Astrocyte (in vitro differentiated cells and primary cell): ENCODE data around the gene IL17RD. TPM values are rescaled to one million over a fixed set of nuclear protein-coding genes. Genes with fewer than 3 reads are reported as not detected.

Experiments used
- DNase-seq: peaks from one replicate; pipeline ENCODE4 v3.0.0-alpha.2; 2010; ENCODE audit warnings: low read depth
- FAIRE-seq: peaks from 2 replicates; lab custom pipeline; 2011; peaks lifted over from hg19 to GRCh38; lab: Jason Lieb, UNC
- H2AFZ ChIP-seq: 2 replicates; pipeline ENCODE4 v1.6.0; 2012; ENCODE audit warnings: low read depth, low read length, inconsistent platforms
- H3K27ac ChIP-seq: 2 replicates; pipeline ENCODE4 v1.5.1; 2011; ENCODE audit warnings: low read depth, low read length, inconsistent platforms
- H3K27me3 ChIP-seq: 2 replicates; pipeline ENCODE4 v1.6.0; 2011; ENCODE audit warnings: low read length, inconsistent platforms; ENCODE audit not compliant: insufficient read depth
- H3K36me3 ChIP-seq: 2 replicates; pipeline ENCODE4 v1.5.1; 2011; ENCODE audit warnings: low read length, inconsistent platforms; ENCODE audit not compliant: insufficient read depth
- H3K4me1 ChIP-seq: 2 replicates; pipeline ENCODE4 v1.5.1; 2011; ENCODE audit warnings: low read length, inconsistent platforms; ENCODE audit not compliant: insufficient read depth
- H3K4me2 ChIP-seq: 2 replicates; pipeline ENCODE4 v1.6.0; 2012; ENCODE audit warnings: low read length, inconsistent platforms
- H3K4me3 ChIP-seq: 2 replicates; pipeline ENCODE4 v1.5.1; 2011; ENCODE audit warnings: low read depth, mild to moderate bottlenecking, low read length, inconsistent platforms; ENCODE audit not compliant: insufficient read depth
- H3K79me2 ChIP-seq: 2 replicates; pipeline ENCODE4 v1.6.0; 2012; ENCODE audit warnings: mild to moderate bottlenecking, low read length, inconsistent platforms; ENCODE audit not compliant: insufficient read depth
- H3K9ac ChIP-seq: 2 replicates; pipeline ENCODE4 v1.6.0; 2012; ENCODE audit warnings: mild to moderate bottlenecking, low read length, inconsistent platforms
- H3K9me3 ChIP-seq: 2 replicates; pipeline ENCODE4 v1.5.1; 2012; ENCODE audit warnings: low read depth, mild to moderate bottlenecking, low read length, inconsistent platforms; ENCODE audit not compliant: insufficient read depth
- H4K20me1 ChIP-seq: 2 replicates; pipeline ENCODE4 v1.6.0; 2012; ENCODE audit warnings: low read length, inconsistent platforms; ENCODE audit not compliant: insufficient read depth
- H3K27ac Mint-ChIP-seq: one replicate; pipeline ENCODE4 v1.8.0; 2021; ENCODE audit warnings: mild to moderate bottlenecking, mixed read lengths; ENCODE audit not compliant: unreplicated experiment
- H3K27me3 Mint-ChIP-seq: one replicate; pipeline ENCODE4 v1.8.0; 2021; ENCODE audit warnings: low read depth, mixed read lengths; ENCODE audit not compliant: unreplicated experiment
- H3K36me3 Mint-ChIP-seq: one replicate; pipeline ENCODE4 v1.8.0; 2021; ENCODE audit warnings: low read depth, mixed read lengths; ENCODE audit not compliant: unreplicated experiment
- H3K4me1 Mint-ChIP-seq: one replicate; pipeline ENCODE4 v1.8.0; 2021; ENCODE audit warnings: low read depth, mixed read lengths; ENCODE audit not compliant: unreplicated experiment
- H3K4me3 Mint-ChIP-seq: one replicate; pipeline ENCODE4 v1.8.0; 2021; ENCODE audit warnings: mild to moderate bottlenecking, moderate library complexity, mixed read lengths; ENCODE audit not compliant: unreplicated experiment
- H3K9me3 Mint-ChIP-seq: one replicate; pipeline ENCODE4 v1.8.0; 2021; ENCODE audit warnings: mild to moderate bottlenecking, mixed read lengths; ENCODE audit not compliant: unreplicated experiment
- EZH2 ChIP-seq: IDR thresholded peaks from 2 replicates; pipeline ENCODE4 v1.6.1; 2012; ENCODE audit warnings: mild to moderate bottlenecking, low read length, inconsistent platforms; ENCODE audit not compliant: insufficient read depth
- total RNA-seq: library from RNA; stranded (reverse); gene quantifications from 2 replicates; pipeline ENCODE4 v1.2.1, GENCODE V29; 2021
- TF ChIP-seq, protein P1 (sequence below): IDR thresholded peaks from 2 replicates; pipeline ENCODE4 v1.5.1; 2011; ENCODE audit warnings: low read depth, mild to moderate bottlenecking, inconsistent platforms, low read length, moderate library complexity; ENCODE audit not compliant: insufficient read depth

IL17RD gene
- total RNA-seq, 1 donor from 2014 or later, result 13.0 TPM

DNA sequence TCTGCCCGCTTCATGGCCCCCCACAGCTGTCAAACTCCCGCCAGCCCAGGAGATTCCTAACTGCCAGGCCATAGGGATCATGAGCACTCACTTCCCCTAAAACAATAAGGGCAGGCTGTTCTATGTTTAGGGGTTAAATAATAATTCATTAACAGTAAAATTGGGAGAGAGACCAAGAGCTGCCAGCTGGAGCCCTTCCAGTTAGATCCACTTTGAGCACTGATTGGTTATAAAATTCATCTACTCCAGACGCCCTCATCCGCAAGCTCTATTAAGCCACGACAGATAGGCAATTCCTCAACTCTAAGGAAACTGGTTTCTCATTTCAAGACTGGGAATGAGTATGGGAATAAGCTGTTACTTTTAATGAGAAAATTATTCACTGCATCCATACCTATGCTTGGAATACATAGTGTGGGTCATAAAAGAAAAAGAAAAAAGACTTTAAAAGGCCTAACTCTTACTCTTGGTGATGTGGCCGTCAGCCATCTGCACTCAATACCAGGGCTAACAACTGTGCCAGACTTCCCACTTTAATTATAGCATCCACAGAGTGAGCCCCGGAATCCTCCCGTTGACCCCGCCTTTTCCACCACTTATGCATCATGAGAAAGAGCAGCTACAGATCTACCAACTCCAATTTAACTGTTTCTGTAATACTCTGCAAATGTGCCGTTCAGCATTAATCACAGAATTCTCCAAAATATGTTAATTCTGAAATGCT is 44.5 kb downstream of the IL17RD start:
- Histone ChIP-seq H3K9ac (no peak overlapping the region), H4K20me1 (peaks cover 14% of the 10 kb centered on the region), H3K4me3 (no peak overlapping the region), H3K27ac (no peak overlapping the region), H3K79me2 (peaks cover 17% of the 10 kb centered on the region), H2AFZ (no peak overlapping the region), H3K27me3 (no peaks in the 10 kb centered on the region), H3K4me2 (no peak overlapping the region), H3K36me3 (no peaks in the 10 kb centered on the region), H3K9me3 (no peaks in the 10 kb centered on the region), H3K4me1 (no peaks in the 10 kb centered on the region)
- Mint-ChIP-seq H3K9me3 (no peaks in the 10 kb centered on the region), H3K4me1 (peaks cover 4% of the 10 kb centered on the region), H3K4me3 (no peak overlapping the region), H3K27me3 (peaks cover 3% of the 10 kb centered on the region), H3K27ac (no peak overlapping the region), H3K36me3 (peaks cover 4% of the 10 kb centered on the region)
- FAIRE-seq, result no peak
- TF ChIP-seq EZH2, result no peak
- no peak for DNase-seq

DNA sequence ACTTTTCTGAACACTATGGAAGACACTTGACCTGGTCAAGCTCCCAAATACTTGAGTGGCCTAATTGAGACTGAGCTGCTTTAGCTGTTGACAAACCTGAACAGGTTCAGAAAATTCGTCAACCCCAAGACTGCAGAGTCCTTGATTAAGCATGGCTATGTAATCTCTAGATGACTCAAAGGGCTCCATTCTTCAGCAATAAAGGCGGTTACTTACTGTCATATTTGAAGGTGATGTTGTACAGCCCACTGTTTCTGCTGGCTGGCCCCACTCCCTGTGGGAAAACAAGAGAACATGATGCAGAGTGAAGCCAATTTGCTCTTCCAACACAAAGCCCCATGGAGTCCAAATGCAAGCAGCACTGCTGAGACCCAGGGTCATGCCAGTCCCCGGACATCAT is 45.1 kb downstream of the IL17RD start:
- Histone ChIP-seq H3K4me1 (no peaks in the 10 kb centered on the region), H2AFZ (no peak overlapping the region), H3K27ac (no peak overlapping the region), H3K4me3 (no peak overlapping the region), H4K20me1 (peaks cover 14% of the 10 kb centered on the region), H3K9me3 (no peaks in the 10 kb centered on the region), H3K9ac (no peak overlapping the region), H3K27me3 (no peaks in the 10 kb centered on the region), H3K36me3 (no peaks in the 10 kb centered on the region), H3K4me2 (no peak overlapping the region), H3K79me2 (peaks cover 12% of the 10 kb centered on the region)
- H3K4me1 Mint-ChIP-seq, result peaks cover 2% of the 10 kb centered on the region
- H3K9me3 Mint-ChIP-seq, result no peaks in the 10 kb centered on the region
- DNase-seq (no peak), FAIRE-seq (no peak)
- no peak overlapping the region for H3K27ac Mint-ChIP-seq
- TF ChIP-seq, protein P1, sequence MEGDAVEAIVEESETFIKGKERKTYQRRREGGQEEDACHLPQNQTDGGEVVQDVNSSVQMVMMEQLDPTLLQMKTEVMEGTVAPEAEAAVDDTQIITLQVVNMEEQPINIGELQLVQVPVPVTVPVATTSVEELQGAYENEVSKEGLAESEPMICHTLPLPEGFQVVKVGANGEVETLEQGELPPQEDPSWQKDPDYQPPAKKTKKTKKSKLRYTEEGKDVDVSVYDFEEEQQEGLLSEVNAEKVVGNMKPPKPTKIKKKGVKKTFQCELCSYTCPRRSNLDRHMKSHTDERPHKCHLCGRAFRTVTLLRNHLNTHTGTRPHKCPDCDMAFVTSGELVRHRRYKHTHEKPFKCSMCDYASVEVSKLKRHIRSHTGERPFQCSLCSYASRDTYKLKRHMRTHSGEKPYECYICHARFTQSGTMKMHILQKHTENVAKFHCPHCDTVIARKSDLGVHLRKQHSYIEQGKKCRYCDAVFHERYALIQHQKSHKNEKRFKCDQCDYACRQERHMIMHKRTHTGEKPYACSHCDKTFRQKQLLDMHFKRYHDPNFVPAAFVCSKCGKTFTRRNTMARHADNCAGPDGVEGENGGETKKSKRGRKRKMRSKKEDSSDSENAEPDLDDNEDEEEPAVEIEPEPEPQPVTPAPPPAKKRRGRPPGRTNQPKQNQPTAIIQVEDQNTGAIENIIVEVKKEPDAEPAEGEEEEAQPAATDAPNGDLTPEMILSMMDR, result no peak
- TF ChIP-seq EZH2, result no peak
- H3K27me3 Mint-ChIP-seq, result peaks cover 3% of the 10 kb centered on the region
- H3K36me3 Mint-ChIP-seq, result peaks cover 4% of the 10 kb centered on the region
- H3K4me3 Mint-ChIP-seq, result no peak overlapping the region

DNA sequence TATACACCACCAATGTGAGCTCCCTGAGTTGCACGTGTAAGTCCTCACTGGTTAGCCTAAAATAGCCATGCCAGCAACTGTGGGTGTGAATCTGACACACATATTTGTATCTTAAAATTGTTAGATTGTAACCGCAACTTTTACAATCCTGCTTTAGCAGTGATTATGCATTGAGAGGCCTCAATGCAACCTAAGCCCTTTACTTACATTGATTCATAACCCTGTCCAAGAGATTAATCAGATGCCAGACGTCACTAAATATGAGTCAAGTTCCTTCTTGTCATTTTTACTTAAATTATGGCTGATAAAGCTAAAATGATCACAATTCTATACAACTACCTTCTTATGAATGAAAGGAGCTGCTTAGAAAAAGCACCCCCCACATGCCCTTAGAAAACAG is 46.9 kb downstream of the IL17RD start:
- FAIRE-seq (no peak), DNase-seq (no peak)
- Mint-ChIP-seq H3K9me3 (no peaks in the 10 kb centered on the region), H3K27ac (no peak overlapping the region), H3K27me3 (peaks cover 3% of the 10 kb centered on the region), H3K36me3 (peaks cover 1% of the 10 kb centered on the region), H3K4me1 (no peaks in the 10 kb centered on the region), H3K4me3 (no peak overlapping the region)
- H3K27ac ChIP-seq, result no peak overlapping the region
- peaks cover 6% of the 10 kb centered on the region for H3K79me2 ChIP-seq
- no peaks in the 10 kb centered on the region for H3K9me3 ChIP-seq
- TF ChIP-seq, protein P1, result no peak
- no peak for TF ChIP-seq EZH2
- H3K4me2 ChIP-seq, result no peak overlapping the region
- H2AFZ ChIP-seq, result no peak overlapping the region
- no peak overlapping the region for H3K9ac ChIP-seq
- H3K27me3 ChIP-seq, result no peaks in the 10 kb centered on the region
- no peak overlapping the region for H3K4me3 ChIP-seq
- no peaks in the 10 kb centered on the region for H3K36me3 ChIP-seq
- H3K4me1 ChIP-seq, result no peaks in the 10 kb centered on the region
- peaks cover 11% of the 10 kb centered on the region for H4K20me1 ChIP-seq
